A549 (cell line): ENCODE results near the gene RANBP3. TPM values are rescaled to one million over a fixed set of nuclear protein-coding genes. Genes with fewer than 3 reads are reported as not detected.

Source experiments
- ATAC-seq, 2 experiments: fragments of 200-7000 bp in 1 of 2; fragments of >200 bp in 1 of 2; cut with Nextera tagmentation in 1 of 2; cut with Tn5 transposase in 1 of 2; 3 replicates each; pipeline versions ENCODE4 v1.8.0 to v1.9.1; 2018 to 2020; ENCODE audit warnings: mild to moderate bottlenecking in 1 of 2, moderate library complexity in 1 of 2
- CTCF ChIA-PET: fragments of 300-600 bp; sonication (Branson Sonifier 250); formaldehyde crosslinking; extraction: SDS; loops from one replicate; lab custom pipeline; 2021; ENCODE audit warnings: antibody characterized with exemption, inconsistent platforms; lab: Yijun Ruan, JAX
- POLR2A ChIA-PET: fragments of 350-600 bp; formaldehyde crosslinking; extraction: SDS; loops from one replicate; lab custom pipeline; 2021; ENCODE audit warnings: antibody characterized with exemption, inconsistent platforms; lab: Yijun Ruan, JAX
- DNase-seq, 2 experiments: peaks; one replicate each; pipeline versions ENCODE4 v3.0.0 to v3.0.0-alpha.2; 2011 to 2016; ENCODE audit warnings: low read depth in 1 of 2, low spot score in 1 of 2
- FAIRE-seq: peaks from 2 replicates; lab custom pipeline; 2011; peaks lifted over from hg19 to GRCh38; lab: Jason Lieb, UNC
- H3K27ac ChIP-seq, 2 experiments: fragments of >200 bp; sonication (Bioruptor Twin); formaldehyde crosslinking; 3 replicates each; pipeline ENCODE4 v1.5.1; 2016 to 2017
- H3K4me1 ChIP-seq: fragments of >200 bp; sonication (Bioruptor Twin); formaldehyde crosslinking; 3 replicates; pipeline ENCODE4 v1.6.1; 2016
- H3K4me2 ChIP-seq: fragments of >200 bp; sonication (Bioruptor Twin); formaldehyde crosslinking; 3 replicates; pipeline ENCODE4 v1.6.1; 2016
- H3K4me3 ChIP-seq: fragments of >200 bp; sonication (Bioruptor Twin); formaldehyde crosslinking; 3 replicates; pipeline ENCODE4 v1.5.1; 2016
- H3K9me3 ChIP-seq: fragments of >200 bp; sonication (Bioruptor Twin); formaldehyde crosslinking; 3 replicates; pipeline ENCODE4 v1.6.1; 2016
- BCL3 ChIP-seq: fragments of >200 bp; sonication (Bioruptor Twin); formaldehyde crosslinking; IDR thresholded peaks from 3 replicates; pipeline ENCODE4 v1.6.1; 2016
- CBX2 ChIP-seq: fragments of 200-600 bp; sonication (generic); IDR thresholded peaks from 2 replicates; pipeline ENCODE4 v1.6.1; 2016; ENCODE audit warnings: low read depth, mild to moderate bottlenecking, borderline replicate concordance
- CBX8 ChIP-seq: fragments of 200-600 bp; sonication (generic); IDR thresholded peaks from 2 replicates; pipeline ENCODE4 v1.6.1; 2016
- CHD4 ChIP-seq: fragments of 200-600 bp; sonication (generic); IDR thresholded peaks from 2 replicates; pipeline ENCODE4 v1.6.1; 2016; ENCODE audit warnings: antibody characterized with exemption, mild to moderate bottlenecking, borderline replicate concordance
- CTCF ChIP-seq: fragments of >200 bp; sonication (Bioruptor Twin); formaldehyde crosslinking; IDR thresholded peaks from 3 replicates; pipeline ENCODE4 v1.5.1; 2016
- EHMT2 ChIP-seq: fragments of 200-600 bp; sonication (generic); IDR thresholded peaks from 2 replicates; pipeline ENCODE4 v1.6.1; 2016; ENCODE audit warnings: antibody characterized with exemption, low read depth, mild to moderate bottlenecking, moderate library complexity
- ESRRA ChIP-seq: fragments of 150-350 bp; IDR thresholded peaks from 2 replicates; pipeline ENCODE4 v1.6.1; 2014; ENCODE audit warnings: mild to moderate bottlenecking, low read length, borderline replicate concordance
- FOSB ChIP-seq: fragments of 250-450 bp; sonication (Bioruptor Pico); IDR thresholded peaks from 2 replicates; pipeline ENCODE4 v1.5.0; 2020; ENCODE audit warnings: mild to moderate bottlenecking, moderate library complexity
- FOXS1 ChIP-seq: fragments of 250-450 bp; sonication (Bioruptor Pico); IDR thresholded peaks from 2 replicates; pipeline ENCODE4 v1.5.0; 2020; ENCODE audit warnings: mild to moderate bottlenecking, moderate library complexity
- HDAC2 ChIP-seq: fragments of 200-600 bp; sonication (generic); IDR thresholded peaks from 2 replicates; pipeline ENCODE4 v1.6.1; 2016
- JUN ChIP-seq, 2 experiments: fragments of >200 bp; sonication (Bioruptor Twin); formaldehyde crosslinking; IDR thresholded peaks; 2 replicates in 1 of 2; 3 replicates in 1 of 2; pipeline ENCODE4 v1.6.1; 2016 to 2017
- JUNB ChIP-seq: fragments of >200 bp; sonication (Bioruptor Twin); formaldehyde crosslinking; IDR thresholded peaks from 2 replicates; pipeline ENCODE4 v1.6.1; 2016
- MAX ChIP-seq: IDR thresholded peaks from 2 replicates; pipeline ENCODE4 v1.6.1; 2012
- NR3C1 ChIP-seq: fragments of >200 bp; sonication (Bioruptor Twin); formaldehyde crosslinking; IDR thresholded peaks from 3 replicates; pipeline ENCODE4 v1.6.1; 2017
- POLR2A ChIP-seq: IDR thresholded peaks from 2 replicates; pipeline ENCODE4 v1.6.1; 2012; ENCODE audit warnings: mild to moderate bottlenecking, low read length
- POLR2AphosphoS2 ChIP-seq: conservative IDR thresholded peaks from 2 replicates; pipeline ENCODE4 v1.6.1; 2012; ENCODE audit warnings: low read length, improper control_type of control experiment, inconsistent platforms
- RAD21 ChIP-seq, 2 experiments: fragments of >200 bp in 1 of 2; sonication (Bioruptor Twin) in 1 of 2; formaldehyde crosslinking in 1 of 2; IDR thresholded peaks in 1 of 2; conservative IDR thresholded peaks in 1 of 2; 2 replicates in 1 of 2; 3 replicates in 1 of 2; pipeline ENCODE4 v1.6.1; 2012 to 2018; ENCODE audit warnings: inconsistent platforms in 1 of 2
- RFX5 ChIP-seq: fragments of 450-650 bp; IDR thresholded peaks from 2 replicates; pipeline ENCODE4 v1.7.1; 2014; ENCODE audit warnings: antibody characterized with exemption, mild to moderate bottlenecking, moderate library complexity
- RNF2 ChIP-seq: fragments of 200-600 bp; sonication (generic); IDR thresholded peaks from 2 replicates; pipeline ENCODE4 v1.6.1; 2016; ENCODE audit warnings: low read depth, mild to moderate bottlenecking, antibody characterized with exemption, moderate library complexity, borderline replicate concordance
- TFCP2L1 ChIP-seq: fragments of 250-450 bp; sonication (Bioruptor Pico); IDR thresholded peaks from 2 replicates; pipeline ENCODE4 v1.5.0; 2021; ENCODE audit warnings: mild to moderate bottlenecking
- ZC3H11A ChIP-seq: fragments of 450-650 bp; IDR thresholded peaks from 2 replicates; pipeline ENCODE4 v1.6.1; 2014; ENCODE audit warnings: antibody characterized with exemption, mild to moderate bottlenecking
- WGBS: methylation state at CpG from one replicate; pipeline ENCODE4 v1.1.6; 2017; ENCODE audit errors: missing lambda C conversion rate; 5-methylcytosine and 5-hydroxymethylcytosine counted together
- polyA plus RNA-seq, 4 experiments: library from polyadenylated mRNA; depleted of rRNA in 3 of 4; stranded (reverse); fragments of >200 nt; fragmentation: RNase III in 1 of 4; extraction: RNeasy Plus Mini Kit Qiagen cat#74134 plus additional on column Dnase treatment in 1 of 4; gene quantifications; 2 replicates in 3 of 4; 3 replicates in 1 of 4; pipeline ENCODE4 v1.2.3, GENCODE V29; 2011 to 2017

RANBP3 gene
- polyA plus RNA-seq, 2 of the 4 experiments (the other 2 are of a cell fraction), result 39.2 to 53.5 TPM

GRCh38 chr19:5990289-5990797, 12.4 kb upstream of the RANBP3 start:
- WGBS, result 16% methylated on average over 6 of the region's 17 CpGs
- peak overlapping the region; percentile 92 for H3K4me2 ChIP-seq
- ChIA-PET POLR2A (interaction anchor here (0.6 to 1.5 kb wide), 4 partner anchors 12 to 848 kb away, joined by 3 to 4 read pairs (median 4); partner anchors contain the start of genes RANBP3 and VMAC), CTCF (interaction anchor here (0.6 to 5.7 kb wide), 5 partner anchors 10 to 173 kb away, joined by 4 to 61 read pairs (median 34); no protein-coding TSS in a partner anchor)
- peak overlapping the region; percentile 45 for H3K4me3 ChIP-seq
- H3K4me1 ChIP-seq, result peaks cover 5% of the 10 kb centered on the region; the same call in 1 of the 3 replicates
- ATAC-seq, result peak; percentile 84 to 86
- TF ChIP-seq BCL3 (no peak), POLR2A (peak; percentile 47)
- H3K27ac ChIP-seq, result peak overlapping the region; percentile 81 to 84
- no peaks in the 10 kb centered on the region for H3K9me3 ChIP-seq
- DNase-seq, result peak; percentile 43 to 66
- FAIRE-seq, result no peak

- ChIA-PET CTCF (interaction anchor here (1.1 to 5.7 kb wide), 7 partner anchors 9 to 137 kb away, joined by 3 to 61 read pairs (median 16); no protein-coding TSS in a partner anchor), POLR2A (interaction anchor here (0.6 to 1.5 kb wide), 2 partner anchors 12 to 188 kb away, joined by 3 to 4 read pairs; partner anchors contain the start of gene RANBP3)
- DNase-seq, result no peak
- FAIRE-seq, result no peak
- H3K9me3 ChIP-seq, result no peaks in the 10 kb centered on the region
- peak overlapping the region; percentile 92 for H3K4me2 ChIP-seq
- TF ChIP-seq CHD4 (no peak), ESRRA (no peak), CTCF (no peak), BCL3 (no peak), EHMT2 (no peak), RAD21 (conservative IDR thresholded peaks at IDR 0.05 in 1 of 2, IDR thresholded peaks at IDR 0.05 in 1 of 2) (no peak), POLR2A (no peak), MAX (no peak), CBX8 (no peak), FOXS1 (no peak), HDAC2 (no peak)
- H3K4me3 ChIP-seq, result peak overlapping the region; percentile 45; the same call in 2 of the 3 replicates
- no peak for ATAC-seq
- peaks cover 5% of the 10 kb centered on the region; the same call in 1 of the 3 replicates for H3K4me1 ChIP-seq
- 56% methylated on average over 8 of the region's 8 CpGs for WGBS
- peak overlapping the region; percentile 81 to 84 for H3K27ac ChIP-seq
Observed at GRCh38 chr19:5989388-5990074, 11.6 kb upstream of the RANBP3 start.

- no peaks in the 10 kb centered on the region for H3K9me3 ChIP-seq
- no peak for DNase-seq
- peak in 1 of 2 experiments; percentile 59; a peak in 2 of 6 replicates for ATAC-seq
- TF ChIP-seq CHD4 (no peak), ZC3H11A (no peak), JUN (IDR thresholded peaks at IDR 0.05) (no peak), JUNB (no peak), FOSB (CRISPR knock-in tag) (no peak), RFX5 (no peak), TFCP2L1 (no peak), POLR2AphosphoS2 (no peak), CBX2 (no peak), NR3C1 (no peak), BCL3 (no peak), RNF2 (no peak)
- TF ChIP-seq, all 56 proteins: peak for 0
- 74% methylated on average over 8 of the region's 8 CpGs for WGBS
- Histone ChIP-seq H3K4me1 (peaks cover 5% of the 10 kb centered on the region; the same call in 1 of the 3 replicates), H3K4me2 (no peak overlapping the region), H3K4me3 (no peak overlapping the region), H3K27ac (no peak overlapping the region)
- ChIA-PET CTCF (interaction anchor here (0.6 to 5.7 kb wide), 12 partner anchors 8 to 298 kb away, joined by 3 to 61 read pairs (median 8); partner anchors contain the start of gene RANBP3), POLR2A (no interaction called here)
- FAIRE-seq, result no peak
Observed at GRCh38 chr19:5988517-5989387, 10.8 kb upstream of the RANBP3 start.
